Caco-2 (cell line): ENCODE measurements around the gene GAS2L1. TPM values are rescaled to one million over a fixed set of nuclear protein-coding genes. Genes with fewer than 3 reads are reported as not detected.

Source experiments
- BruUV-seq: library from RNA; stranded (reverse); fragments of 400-500 nt; replicated peaks from 2 replicates; lab custom pipeline; 2021; lab: Mats Ljungman, UMichigan
- CTCF ChIA-PET: fragments of 300-600 bp; sonication (Branson Sonifier 250); formaldehyde crosslinking; loops from one replicate; lab custom pipeline; 2022; ENCODE audit warnings: antibody characterized with exemption; lab: Charles Lee
- POLR2A ChIA-PET: fragments of 300-600 bp; sonication (Branson Sonifier 250); formaldehyde crosslinking; loops from one replicate; lab custom pipeline; 2022; ENCODE audit warnings: antibody characterized with exemption; lab: Charles Lee
- DNase-seq, 2 experiments: peaks; one replicate each; pipeline versions ENCODE4 v3.0.0 to v3.0.0-alpha.2; 2020 to 2022
- H3K27me3 ChIP-seq: replicated peaks from 2 replicates; pipeline ENCODE4 v1.6.0; 2011; ENCODE audit warnings: low read length; ENCODE audit not compliant: control insufficient read depth, insufficient read depth
- H3K36me3 ChIP-seq: 2 replicates; pipeline ENCODE4 v1.5.1; 2011; ENCODE audit warnings: low read length; ENCODE audit not compliant: control insufficient read depth, insufficient read depth
- H3K4me1 ChIP-seq: fragments of 250-450 bp; sonication (Bioruptor Pico); 2 replicates; pipeline ENCODE4 v1.5.1; 2020; ENCODE audit warnings: mild to moderate bottlenecking
- H3K4me3 ChIP-seq: 2 replicates; pipeline ENCODE4 v1.5.1; 2011; ENCODE audit warnings: low read depth, mild to moderate bottlenecking, control low read depth, low read length
- H3K9me3 ChIP-seq: fragments of 250-450 bp; sonication (Bioruptor Pico); 2 replicates; pipeline ENCODE4 v1.5.1; 2020; ENCODE audit warnings: mild to moderate bottlenecking, moderate library complexity
- H3K27ac Mint-ChIP-seq: one replicate; pipeline ENCODE4 v1.8.0; 2022; ENCODE audit warnings: mixed read lengths; ENCODE audit not compliant: unreplicated experiment
- H3K27me3 Mint-ChIP-seq: one replicate; pipeline ENCODE4 v1.8.0; 2022; ENCODE audit warnings: mixed read lengths; ENCODE audit not compliant: insufficient read depth, unreplicated experiment
- H3K36me3 Mint-ChIP-seq: one replicate; pipeline ENCODE4 v1.8.0; 2022; ENCODE audit warnings: mild to moderate bottlenecking, mixed read lengths; ENCODE audit not compliant: insufficient read depth, unreplicated experiment
- H3K4me1 Mint-ChIP-seq: one replicate; pipeline ENCODE4 v1.8.0; 2022; ENCODE audit warnings: low read depth, mixed read lengths; ENCODE audit not compliant: unreplicated experiment
- H3K4me3 Mint-ChIP-seq: one replicate; pipeline ENCODE4 v1.8.0; 2022; ENCODE audit warnings: mild to moderate bottlenecking, moderate library complexity, mixed read lengths; ENCODE audit not compliant: unreplicated experiment
- H3K9me3 Mint-ChIP-seq: one replicate; pipeline ENCODE4 v1.8.0; 2022; ENCODE audit warnings: mixed read lengths; ENCODE audit not compliant: unreplicated experiment
- CTCF ChIP-seq, 2 experiments: fragments of 200-600 bp in 1 of 2; IDR thresholded peaks; 1 replicate in 1 of 2; 2 replicates in 1 of 2; pipeline versions ENCODE4 v1.5.1 to v1.8.0; 2011 to 2022; ENCODE audit warnings: antibody characterized with exemption in 1 of 2, control low read depth in 1 of 2, inconsistent platforms in 1 of 2, low read depth in 1 of 2, low read length in 1 of 2, mild to moderate bottlenecking in 1 of 2, moderate library complexity in 1 of 2; ENCODE audit not compliant: insufficient read depth in 1 of 2, severe bottlenecking in 1 of 2, unreplicated experiment in 1 of 2
- intact Hi-C: fragments of 100-400 bp; cut with micrococcal nuclease; formaldehyde crosslinking; loops from one replicate; pipeline ENCODE4 v1.10.0; 2022; ENCODE audit not compliant: unreplicated experiment
- total RNA-seq: library from RNA; stranded (reverse); gene quantifications from 2 replicates; pipeline ENCODE4 v1.2.3, GENCODE V29; 2022

GAS2L1 gene
- total RNA-seq, 1 experiment from 2014 or later, result 20.4 TPM

GRCh38 chr22:29260031-29260560, 46.4 kb upstream of the GAS2L1 start:
- H3K4me1 Mint-ChIP-seq, result no peaks in the 10 kb centered on the region
- Histone ChIP-seq H3K4me3 (no peak overlapping the region), H3K36me3 (peaks cover under 1% of the 10 kb centered on the region), H3K4me1 (no peaks in the 10 kb centered on the region), H3K27me3 (no peaks in the 10 kb centered on the region), H3K9me3 (no peaks in the 10 kb centered on the region)
- no peaks in the 10 kb centered on the region for H3K27me3 Mint-ChIP-seq
- no peak for DNase-seq
- H3K9me3 Mint-ChIP-seq, result no peaks in the 10 kb centered on the region
- intact Hi-C loops, result no loop called here
- TF ChIP-seq CTCF (IDR thresholded peaks at IDR 0.05; ENCODE audit: insufficient read depth in 1 of 2, low read depth in 1 of 2, low read length in 1 of 2, severe bottlenecking in 1 of 2, unreplicated experiment in 1 of 2), result no peak
- H3K36me3 Mint-ChIP-seq, result no peaks in the 10 kb centered on the region
- H3K27ac Mint-ChIP-seq, result no peak overlapping the region
- BruUV-seq, result no TSS peak
- CTCF ChIA-PET, result interaction anchor here (0.6 to 1.5 kb wide), 6 partner anchors 15 to 260 kb away, joined by 4 to 5 read pairs (median 4); partner anchors contain the start of gene EMID1
- H3K4me3 Mint-ChIP-seq, result no peak overlapping the region
- POLR2A ChIA-PET, result no interaction called here

- no peak overlapping the region for H3K27ac Mint-ChIP-seq
- H3K36me3 Mint-ChIP-seq, result no peaks in the 10 kb centered on the region
- CTCF ChIA-PET, result interaction anchor here (0.5 kb wide), 1 partner anchor 586 kb away, joined by 5 read pairs; no protein-coding TSS in a partner anchor
These were observed 45.7 kb upstream of the GAS2L1 start for GRCh38 chr22:29260601-29261315.

GRCh38 chr22:29263791-29264276, 42.6 kb upstream of the GAS2L1 start:
- POLR2A ChIA-PET, result no interaction called here
- BruUV-seq, result no TSS peak

More at GRCh38 chr22:29260601-29261315, 45.7 kb upstream of the GAS2L1 start:
- Mint-ChIP-seq H3K4me3 (no peak overlapping the region), H3K4me1 (no peaks in the 10 kb centered on the region), H3K27me3 (no peaks in the 10 kb centered on the region), H3K9me3 (no peaks in the 10 kb centered on the region)
- H3K4me3 ChIP-seq, result no peak overlapping the region
- H3K4me1 ChIP-seq, result no peaks in the 10 kb centered on the region
- peaks cover 2% of the 10 kb centered on the region for H3K36me3 ChIP-seq
- no peaks in the 10 kb centered on the region for H3K27me3 ChIP-seq
- no TSS peak for BruUV-seq
- POLR2A ChIA-PET, result no interaction called here
- no peak for TF ChIP-seq CTCF (IDR thresholded peaks at IDR 0.05; ENCODE audit: insufficient read depth in 1 of 2, low read depth in 1 of 2, low read length in 1 of 2, severe bottlenecking in 1 of 2, unreplicated experiment in 1 of 2)
- intact Hi-C loops, result no loop called here
- no peaks in the 10 kb centered on the region for H3K9me3 ChIP-seq
- DNase-seq, result no peak

More at GRCh38 chr22:29263791-29264276, 42.6 kb upstream of the GAS2L1 start:
- TF ChIP-seq CTCF (IDR thresholded peaks at IDR 0.05; ENCODE audit: insufficient read depth in 1 of 2, low read depth in 1 of 2, low read length in 1 of 2, severe bottlenecking in 1 of 2, unreplicated experiment in 1 of 2), result no peak
- no peak overlapping the region for H3K4me3 Mint-ChIP-seq
- Histone ChIP-seq H3K4me1 (no peaks in the 10 kb centered on the region), H3K36me3 (peaks cover 4% of the 10 kb centered on the region), H3K9me3 (no peaks in the 10 kb centered on the region), H3K4me3 (no peak overlapping the region), H3K27me3 (no peaks in the 10 kb centered on the region)
- H3K36me3 Mint-ChIP-seq, result peaks cover 19% of the 10 kb centered on the region
- no peak for DNase-seq
- no peaks in the 10 kb centered on the region for H3K27me3 Mint-ChIP-seq
- CTCF ChIA-PET, result no interaction called here
- intact Hi-C loops, result no loop called here
- peaks cover 4% of the 10 kb centered on the region for H3K4me1 Mint-ChIP-seq
- H3K9me3 Mint-ChIP-seq, result no peaks in the 10 kb centered on the region
- no peak overlapping the region for H3K27ac Mint-ChIP-seq
